T-helper 1 cell treated with Interleukin-12 subunit alpha and Interleukin-12 subunit beta and Interleukin-4 antibody, amounts not matched to agents 30 ng/mL and 1 ng/mL, for 36 hours (primary cell): ENCODE results near the gene ZNF318. TPM values are rescaled to one million over a fixed set of nuclear protein-coding genes. Genes with fewer than 3 reads are reported as not detected.
"Not testable (repeated sequence)": the region's sequence is repeated elsewhere in the genome, so short reads cannot be mapped to it uniquely, and the experiment has no call there.

Source experiments
- intact Hi-C: fragments of 100-400 bp; cut with micrococcal nuclease; formaldehyde crosslinking; loops from one replicate; pipeline ENCODE4 v1.15.1; 2024
- total RNA-seq: library from RNA; stranded (reverse); gene quantifications from 2 replicates; pipeline ENCODE4 v1.2.3, GENCODE V29; 2022

Gene ZNF318
- total RNA-seq, result 12.0 and 12.1 TPM in 2 replicates

GRCh38 chr6:43369174-43370002 lies at the start of gene ZNF318:
ZNF318 (minus strand) TSS chr6:43369647; CDS start chr6:43369365, 282 bp downstream.
- intact Hi-C loops, result loop anchor here (1.0 to 5.0 kb wide), 13 partner anchors 14 to 440 kb away; partner anchors contain the start of genes ABCC10, CNPY3, CUL7 and GTPBP2

- intact Hi-C loops, result no loop called here
Observed at GRCh38 chr6:43416935-43417334, 47.5 kb upstream of the ZNF318 start.

DNA sequence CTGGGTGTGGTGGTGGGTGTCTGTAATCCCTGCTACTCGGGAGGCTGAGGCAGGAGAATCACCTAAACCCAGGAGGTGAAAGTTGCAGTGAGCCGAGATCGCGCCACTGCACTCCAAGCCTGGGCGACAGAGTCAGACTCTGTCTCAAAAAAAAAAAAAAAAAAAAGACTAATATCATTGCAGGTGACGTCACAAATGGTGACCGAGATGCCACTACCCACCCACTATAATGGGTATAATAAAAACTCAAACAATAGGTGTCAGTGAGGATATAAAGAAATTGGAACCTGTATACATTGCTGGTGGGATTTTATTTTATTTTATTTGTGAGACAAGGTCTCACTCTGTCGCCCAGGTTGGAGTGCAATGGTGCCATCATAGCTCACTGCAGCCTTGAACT lies 45.8 kb upstream of the ZNF318 start:
- intact Hi-C loops, result not testable (repeated sequence)

GRCh38 chr6:43413002-43413401 lies 43.6 kb upstream of the ZNF318 start:
- intact Hi-C loops, result no loop called here

- intact Hi-C loops, result no loop called here
Observed at GRCh38 chr6:43412541-43412940, 43.1 kb upstream of the ZNF318 start.

GRCh38 chr6:43410776-43411175 lies 41.3 kb upstream of the ZNF318 start:
- intact Hi-C loops, result not testable (repeated sequence)

- intact Hi-C loops, result no loop called here
Observed at GRCh38 chr6:43408259-43408658, 38.8 kb upstream of the ZNF318 start.

DNA sequence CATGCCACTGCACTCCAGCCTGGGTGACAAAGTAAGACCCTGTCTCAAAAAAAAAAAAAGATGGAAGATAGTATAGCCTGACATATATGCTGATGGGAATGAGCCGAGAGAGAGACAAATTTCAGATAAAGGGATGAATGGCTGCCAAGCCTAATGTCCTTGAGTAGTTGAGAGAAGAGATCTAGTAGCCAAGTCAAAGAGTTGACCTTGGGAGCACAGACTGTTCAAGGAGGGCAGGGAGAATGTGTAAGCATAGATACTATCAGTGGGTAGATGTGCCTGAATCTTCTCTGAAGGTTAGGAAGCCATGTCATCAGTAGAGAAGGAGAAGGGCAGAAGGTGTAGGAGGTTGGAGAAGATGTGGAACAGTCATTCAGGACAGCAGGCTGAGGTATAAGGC lies 37.8 kb upstream of the ZNF318 start:
- intact Hi-C loops, result no loop called here

DNA sequence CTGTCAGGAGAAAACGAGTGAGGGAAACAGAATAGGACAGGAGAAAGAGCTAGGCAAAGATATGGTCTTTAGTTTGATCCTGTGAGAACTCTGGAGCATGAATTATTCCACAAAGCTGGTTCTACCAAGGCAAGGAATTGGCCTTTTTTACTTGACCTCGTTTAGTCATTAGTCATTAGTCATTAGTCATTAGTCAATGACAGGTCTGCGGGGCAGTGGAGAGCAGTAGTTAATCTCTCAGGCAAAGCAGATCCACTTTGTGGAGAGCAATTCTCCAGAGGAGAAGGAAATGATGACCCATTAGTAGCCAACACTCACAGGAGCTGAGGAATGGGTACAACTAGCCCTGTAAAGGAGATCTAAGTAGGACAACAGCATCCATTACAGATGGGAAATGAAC lies 35.9 kb upstream of the ZNF318 start:
- intact Hi-C loops, result no loop called here

GRCh38 chr6:43402820-43403219 lies 33.4 kb upstream of the ZNF318 start:
- intact Hi-C loops, result no loop called here

GRCh38 chr6:43401730-43402129 lies 32.3 kb upstream of the ZNF318 start:
- intact Hi-C loops, result no loop called here

- intact Hi-C loops, result no loop called here
Observed at GRCh38 chr6:43399932-43400487, 30.6 kb upstream of the ZNF318 start.

- intact Hi-C loops, result no loop called here
Observed at GRCh38 chr6:43396408-43397149, 27.1 kb upstream of the ZNF318 start.

GRCh38 chr6:43395776-43396175 lies 26.3 kb upstream of the ZNF318 start:
- intact Hi-C loops, result no loop called here

DNA sequence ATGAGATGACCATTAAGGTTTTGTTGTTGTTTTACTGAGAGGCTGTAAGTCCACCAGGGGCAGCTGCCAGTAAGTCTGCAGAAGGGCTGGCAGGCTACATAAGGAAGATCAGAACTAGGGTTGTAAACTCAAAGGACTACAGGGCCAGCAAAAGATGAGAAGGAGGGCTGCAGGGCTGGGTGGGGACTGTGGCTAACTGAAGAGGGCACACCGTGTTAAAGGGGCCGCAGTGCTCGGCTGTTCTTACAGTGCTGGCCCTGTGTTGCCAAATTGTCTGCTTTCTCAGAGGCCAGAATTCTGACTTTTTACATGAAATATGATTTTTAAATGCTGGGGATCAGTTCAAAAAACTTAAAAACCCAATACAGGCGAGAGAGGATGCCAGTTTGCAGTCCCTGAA lies 25.5 kb upstream of the ZNF318 start:
- intact Hi-C loops, result no loop called here

- intact Hi-C loops, result no loop called here
Observed at GRCh38 chr6:43393602-43394001, 24.2 kb upstream of the ZNF318 start.

DNA sequence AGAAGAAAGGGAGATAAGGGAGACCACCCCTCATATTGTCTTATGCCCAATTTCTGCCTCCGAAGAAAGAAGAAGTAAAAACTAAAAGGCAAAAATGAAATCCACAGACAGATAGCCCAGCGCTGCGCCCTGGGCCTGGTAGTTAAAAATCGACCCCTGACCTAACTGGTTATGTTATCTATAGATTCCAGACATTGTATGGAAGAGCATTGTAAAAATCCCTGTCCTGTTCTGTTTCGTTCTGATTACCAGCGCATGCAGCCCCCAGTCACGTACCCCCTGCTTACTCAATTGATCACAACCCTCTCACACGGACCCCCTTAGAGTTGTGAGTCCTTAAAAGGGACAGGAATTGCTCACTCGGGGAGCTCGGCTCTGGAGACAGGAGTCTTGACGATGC lies 23.7 kb upstream of the ZNF318 start:
- intact Hi-C loops, result not testable (repeated sequence)

GRCh38 chr6:43391440-43392031 lies 22.1 kb upstream of the ZNF318 start:
- intact Hi-C loops, result no loop called here

DNA sequence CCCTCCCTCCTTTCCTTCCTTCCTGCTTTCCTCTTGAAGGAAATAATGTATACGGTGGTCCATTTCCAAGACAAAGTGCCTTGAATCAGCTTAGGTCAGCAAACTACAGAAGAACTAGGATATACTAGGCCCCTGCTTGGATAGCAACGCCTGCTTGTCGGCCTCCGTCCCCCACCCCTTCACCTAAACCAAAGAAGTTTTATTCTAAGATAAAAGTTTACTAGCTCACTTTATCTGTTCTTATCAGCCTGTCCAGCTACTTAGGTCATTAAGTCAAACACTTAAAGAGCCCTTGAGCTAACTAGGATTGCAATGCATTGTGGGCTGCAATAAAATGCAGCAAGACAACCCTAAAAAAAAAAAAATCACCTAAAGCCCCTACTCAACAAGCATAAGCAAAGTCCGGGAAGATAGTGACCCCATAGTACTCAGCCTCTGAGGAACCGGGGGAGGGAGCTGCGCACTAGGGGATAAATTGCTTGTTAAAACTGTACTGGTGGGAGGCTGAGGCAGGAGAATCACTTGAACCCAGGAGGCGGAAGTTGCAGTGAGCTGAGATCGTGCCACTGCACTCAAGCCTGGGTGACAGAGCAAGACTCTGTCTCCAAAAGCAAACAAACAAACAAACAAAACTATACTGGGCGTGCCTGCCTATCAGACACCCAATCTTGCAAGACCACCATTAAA lies 21.4 kb upstream of the ZNF318 start:
- intact Hi-C loops, result not testable (repeated sequence)

- intact Hi-C loops, result loop anchor here (10.0 kb wide), 2 partner anchors 385 to 735 kb away; partner anchors contain the start of genes MRPL14, TMEM63B and VEGFA
Observed at GRCh38 chr6:43389730-43390295, 20.4 kb upstream of the ZNF318 start.

GRCh38 chr6:43386492-43386891 lies 17.0 kb upstream of the ZNF318 start:
- intact Hi-C loops, result loop anchor here (1.0 to 10.0 kb wide), 5 partner anchors 42 to 738 kb away; partner anchors contain the start of genes DLK2, MRPL14, TMEM63B and VEGFA
